IPS DF 4.7 (cell line): ENCODE measurements around the gene ID1.

Experiments used
- DNase-seq: peaks from one replicate; pipeline ENCODE4 v3.0.0-alpha.2; 2013; ENCODE audit warnings: low spot score; ENCODE audit errors: extremely low read depth

Gene ID1

GRCh38 chr20:31605031-31605901, at the start of gene ID1:
Gene ID1, plus strand, starts transcription at chr20:31605289. Its CDS starts 99 bp downstream, at chr20:31605388.
- no peak for DNase-seq

GRCh38 chr20:31559704-31560093, 45.4 kb upstream of the ID1 start:
- DNase-seq, result no peak

GRCh38 chr20:31560094-31560745, 44.9 kb upstream of the ID1 start:
- peak; percentile 62 for DNase-seq

GRCh38 chr20:31560746-31561598, 44.1 kb upstream of the ID1 start:
- no peak for DNase-seq

- no peak for DNase-seq
These were observed 42.8 kb upstream of the ID1 start for GRCh38 chr20:31562241-31562640.

- no peak for DNase-seq
These were observed 40.8 kb upstream of the ID1 start for GRCh38 chr20:31564284-31564683.

- no peak for DNase-seq
These were observed 39.3 kb upstream of the ID1 start for GRCh38 chr20:31565699-31566318.

GRCh38 chr20:31566319-31566657, 38.8 kb upstream of the ID1 start:
- DNase-seq, result no peak

- DNase-seq, result no peak
These were observed 38.3 kb upstream of the ID1 start for GRCh38 chr20:31566658-31567379.

- no peak for DNase-seq
These were observed 37.7 kb upstream of the ID1 start for GRCh38 chr20:31567380-31567720.

GRCh38 chr20:31568041-31568731, 36.9 kb upstream of the ID1 start:
- DNase-seq, result no peak

GRCh38 chr20:31568773-31569162, 36.3 kb upstream of the ID1 start:
- DNase-seq, result no peak

GRCh38 chr20:31569163-31570020, 35.7 kb upstream of the ID1 start:
- DNase-seq, result no peak

GRCh38 chr20:31570021-31570463, 35.0 kb upstream of the ID1 start:
- DNase-seq, result no peak

- no peak for DNase-seq
These were observed 34.1 kb upstream of the ID1 start for GRCh38 chr20:31570735-31571617.

GRCh38 chr20:31572042-31572700, 32.9 kb upstream of the ID1 start:
- no peak for DNase-seq

GRCh38 chr20:31572701-31573554, 32.2 kb upstream of the ID1 start:
- DNase-seq, result peak; percentile 91
